GM19324 (cell line): ENCODE measurements around the gene DNAJC27.
"Not testable (repeated sequence)": the region's sequence is repeated elsewhere in the genome, so short reads cannot be mapped to it uniquely, and the experiment has no call there.

Experiments
- ATAC-seq: cut with Tn5 transposase; IDR thresholded peaks from one replicate; pipeline ENCODE4 v1.9.1; 2021; ENCODE audit warnings: mild to moderate bottlenecking, moderate library complexity; ENCODE audit not compliant: unreplicated experiment, low FRiP score

DNAJC27 gene

DNA sequence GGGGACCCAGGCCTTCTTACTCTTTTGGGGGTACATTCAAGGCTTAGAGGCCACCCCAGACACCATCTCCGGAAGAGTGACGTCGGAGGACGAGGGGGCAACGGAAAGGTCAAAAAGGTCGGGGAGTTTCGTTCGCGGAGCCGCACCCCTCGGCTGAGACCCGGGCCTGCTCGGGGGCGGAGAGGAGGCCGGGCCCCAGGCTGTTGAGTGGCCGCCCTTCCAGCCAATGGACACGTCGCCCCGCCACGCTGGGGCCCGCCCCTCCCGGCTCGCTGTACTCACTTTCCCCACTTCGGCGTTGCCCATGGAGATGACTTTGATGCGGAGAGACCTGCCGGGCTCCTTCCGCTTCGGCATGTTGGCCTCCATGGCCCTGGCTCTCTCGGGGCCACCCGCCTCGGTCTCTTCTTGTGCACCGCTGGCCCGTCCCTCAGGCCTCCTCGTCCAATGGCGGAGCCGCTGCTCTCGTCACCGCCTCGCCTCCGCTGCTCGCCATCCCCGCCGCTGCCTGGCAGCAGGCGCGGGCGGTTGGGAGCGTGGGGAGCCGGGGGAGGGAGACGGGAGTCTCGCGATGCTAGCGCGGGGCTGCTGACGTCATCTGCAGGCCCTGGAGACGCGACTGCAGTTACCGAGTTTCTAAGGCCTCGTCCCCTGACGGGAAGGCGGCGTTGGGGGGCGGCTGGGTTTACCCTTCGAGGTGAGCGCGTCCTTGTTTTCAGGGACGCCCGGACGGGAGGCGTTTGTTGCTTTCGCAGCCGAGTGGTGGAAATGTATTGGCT, at the start of gene DNAJC27:
Gene DNAJC27 (minus strand): TSS at position 420 of the 779 bp plus-strand sequence. CDS start 51 bp downstream, at position 369.
- ATAC-seq = peak; percentile 97

- no peak for ATAC-seq
Measured at GRCh38 chr2:25018681-25019080, 46.9 kb upstream of the DNAJC27 start.

DNA sequence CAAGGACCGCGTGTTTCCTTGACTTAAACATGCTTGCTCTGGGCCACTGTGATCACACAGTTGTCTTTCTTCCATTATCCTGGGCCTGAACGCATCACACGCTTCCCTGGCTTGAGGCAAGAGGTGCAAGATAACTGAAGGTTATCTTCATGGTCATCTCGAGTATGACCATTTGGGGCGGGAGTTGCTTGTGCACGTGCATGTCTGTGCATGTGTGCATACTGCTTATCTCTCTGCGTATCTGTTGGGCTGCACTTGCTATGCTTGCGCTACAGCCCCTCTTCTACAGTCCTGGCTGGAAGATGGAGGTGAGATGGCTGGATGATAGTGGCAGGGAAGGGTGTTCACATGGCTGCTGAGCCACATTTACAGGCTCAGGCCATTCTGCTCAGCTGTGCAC, 42.9 kb upstream of the DNAJC27 start:
- no peak for ATAC-seq

- ATAC-seq = not testable (repeated sequence)
Measured at GRCh38 chr2:25011342-25011741, 39.6 kb upstream of the DNAJC27 start.

DNA sequence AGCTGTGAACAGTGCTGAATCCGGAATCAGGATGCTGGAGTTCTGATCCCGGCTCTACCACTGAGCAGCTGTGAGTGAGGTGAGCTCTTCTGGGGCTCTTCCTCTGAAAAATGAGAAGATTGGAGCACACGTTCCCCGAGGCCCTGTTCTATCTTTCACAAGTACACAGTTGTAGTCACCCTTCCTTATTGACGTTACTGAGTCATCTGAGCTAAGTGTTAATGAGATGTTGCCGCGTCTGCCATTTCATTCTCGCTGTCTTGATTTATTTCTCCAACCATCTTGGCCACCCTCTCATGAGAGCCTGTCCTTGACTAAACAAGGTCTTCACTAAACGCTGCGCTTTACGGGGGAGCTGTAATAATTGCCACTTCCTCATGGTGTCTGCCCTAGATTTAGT, 38.2 kb upstream of the DNAJC27 start:
- no peak for ATAC-seq

GRCh38 chr2:25002066-25002465, 30.3 kb upstream of the DNAJC27 start:
- no peak for ATAC-seq

- no peak for ATAC-seq
Measured at GRCh38 chr2:25001325-25001637, 29.5 kb upstream of the DNAJC27 start.

GRCh38 chr2:25000503-25001324, 29.0 kb upstream of the DNAJC27 start:
- ATAC-seq = no peak

- no peak for ATAC-seq
Measured at GRCh38 chr2:25000036-25000435, 28.3 kb upstream of the DNAJC27 start.

- not testable (repeated sequence) for ATAC-seq
Measured at GRCh38 chr2:24999097-24999496, 27.3 kb upstream of the DNAJC27 start.

- no peak for ATAC-seq
Measured at GRCh38 chr2:24994146-24994724, 22.5 kb upstream of the DNAJC27 start.

- ATAC-seq = no peak
Measured at GRCh38 chr2:24993406-24994145, 21.8 kb upstream of the DNAJC27 start.

- no peak for ATAC-seq
Measured at GRCh38 chr2:24986372-24986771, 14.6 kb upstream of the DNAJC27 start.

GRCh38 chr2:24985511-24985910, 13.8 kb upstream of the DNAJC27 start:
- no peak for ATAC-seq

DNA sequence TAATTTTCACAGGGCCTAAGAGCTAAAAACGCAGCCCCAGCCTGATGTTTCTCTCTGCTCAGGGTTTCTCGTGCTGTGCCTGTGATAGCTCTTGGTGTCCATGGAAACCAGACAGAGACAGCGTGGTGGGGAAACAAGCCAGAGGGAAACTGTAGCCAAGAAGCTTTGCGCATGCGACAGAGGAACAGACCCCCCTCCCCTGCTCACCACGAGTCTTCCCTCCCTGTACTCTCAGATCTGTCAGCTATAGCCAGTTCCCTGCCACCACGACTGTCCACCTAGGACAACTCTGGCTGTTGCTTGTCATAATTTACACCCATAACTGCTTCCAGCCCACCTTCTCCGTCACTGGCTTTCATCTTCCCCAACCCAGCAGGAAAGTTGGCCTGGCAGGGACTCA, 13.2 kb upstream of the DNAJC27 start:
- no peak for ATAC-seq

DNA sequence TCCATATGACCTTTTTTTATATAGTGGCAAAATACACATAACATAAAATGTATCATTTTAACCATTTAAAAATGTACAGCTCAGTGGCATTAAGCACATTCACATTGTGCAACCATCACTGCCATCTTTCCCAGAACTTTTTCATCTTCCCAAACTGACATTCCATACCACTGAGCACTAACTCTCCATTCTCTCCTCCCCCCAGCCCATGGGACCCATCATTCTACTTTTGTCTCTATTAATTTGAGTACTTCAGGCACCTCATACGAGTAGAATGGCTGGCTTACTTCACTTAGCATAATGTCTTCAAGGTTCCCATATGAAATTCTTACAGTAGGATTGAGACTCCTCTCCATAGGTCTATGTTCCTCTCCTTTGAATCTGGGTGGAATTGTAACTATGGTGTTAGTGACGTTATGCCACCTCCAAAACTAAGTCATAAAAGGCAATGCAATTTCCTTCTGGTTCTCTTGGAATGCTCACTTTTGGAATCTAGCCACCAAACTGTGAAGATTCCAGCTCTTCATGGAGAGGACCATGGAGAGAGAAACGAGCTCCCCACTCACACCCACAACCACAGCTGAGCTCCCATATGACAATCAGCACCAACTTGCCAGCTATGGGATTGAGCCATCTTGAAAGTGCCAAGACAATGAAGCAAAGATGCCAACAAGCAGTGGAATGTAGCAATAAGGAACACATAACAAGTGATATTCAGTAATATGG, 9.8 kb upstream of the DNAJC27 start:
- no peak for ATAC-seq

- no peak for ATAC-seq
Measured at GRCh38 chr2:24978661-24979060, 6.9 kb upstream of the DNAJC27 start.

DNA sequence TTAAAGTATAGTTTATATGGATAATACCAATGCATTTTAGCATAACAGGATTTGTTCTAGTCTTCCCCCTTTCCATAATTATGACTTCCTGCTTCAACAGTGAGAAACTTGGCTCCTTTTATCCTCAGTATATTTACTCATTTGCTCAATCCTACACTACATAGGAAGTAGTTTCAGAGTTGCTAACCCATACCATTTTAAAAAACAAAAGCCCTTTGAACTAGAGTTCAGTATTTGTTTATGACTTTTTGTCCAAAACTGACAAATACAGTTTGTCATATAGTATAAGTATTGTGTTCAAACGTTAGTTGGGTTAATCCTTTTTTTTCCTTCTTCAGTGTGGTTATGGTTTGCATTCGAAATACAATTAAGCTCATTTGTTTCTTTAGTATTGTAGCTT, 5.9 kb upstream of the DNAJC27 start:
- ATAC-seq = no peak

- no peak for ATAC-seq
Measured at GRCh38 chr2:24973812-24974211, 2.1 kb upstream of the DNAJC27 start.

DNA sequence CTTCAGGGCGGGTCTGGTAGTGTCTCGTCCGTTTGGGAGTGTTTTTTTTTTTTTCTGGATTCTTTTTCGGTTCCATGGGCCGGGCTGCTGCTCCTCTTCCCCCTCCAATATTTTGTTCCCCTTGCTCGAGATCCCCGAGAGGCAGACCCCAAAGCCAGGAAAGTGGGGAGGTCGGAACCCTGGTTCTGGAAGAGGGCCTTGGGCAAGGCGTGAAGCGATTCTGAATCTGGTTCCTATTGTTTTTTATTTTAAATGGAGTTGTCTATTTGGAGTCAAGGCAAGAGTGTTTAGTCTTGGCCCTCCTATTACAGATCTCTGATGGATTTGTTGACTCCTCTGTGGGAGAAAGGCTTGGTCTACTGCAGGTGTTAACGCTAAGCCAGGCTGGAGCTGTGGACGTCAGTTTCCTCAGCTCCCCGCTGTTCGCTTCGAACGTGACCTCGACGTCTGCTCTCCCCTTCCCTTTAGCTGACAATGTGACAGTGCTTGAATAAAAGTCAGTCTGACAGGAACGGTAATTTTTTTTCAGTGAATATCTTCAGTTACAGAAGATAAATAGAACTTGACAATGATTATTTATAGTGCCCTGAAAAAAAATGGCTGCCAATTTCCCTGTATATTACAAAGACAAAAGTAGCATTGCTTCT, 683 bp upstream of the DNAJC27 start:
- no peak for ATAC-seq
